ENCODE results near the gene FAM200C.

The FAM200C gene

GRCh38 chr5:160366230-160366629, 33.6 kb downstream of the FAM200C start:
- no peak for DNase-seq

- DNase-seq: no peak
These were observed 36.0 kb downstream of the FAM200C start for GRCh38 chr5:160363660-160364395.

DNA sequence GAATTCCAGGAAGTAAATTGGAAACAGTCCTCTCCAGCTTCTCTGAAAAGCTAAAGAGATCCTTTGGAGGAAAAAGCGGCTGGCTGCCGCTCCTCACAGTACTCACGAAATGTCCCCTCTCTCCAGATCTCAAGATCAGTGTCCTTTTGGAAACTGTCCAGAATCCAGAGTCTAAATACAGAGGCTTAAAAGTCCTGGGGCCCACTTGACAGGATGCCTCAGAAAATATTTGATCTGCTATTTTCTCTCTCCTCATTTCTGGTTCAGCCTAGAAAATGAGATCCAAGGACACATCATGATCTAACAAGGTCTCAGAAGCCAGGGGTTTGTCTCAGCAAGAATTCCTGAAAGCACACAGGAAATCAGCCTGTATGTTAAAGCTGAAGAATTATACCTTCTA, 36.6 kb downstream of the FAM200C start:
- DNase-seq: no peak

GRCh38 chr5:160361624-160362228, 38.1 kb downstream of the FAM200C start:
- no peak for DNase-seq

DNA sequence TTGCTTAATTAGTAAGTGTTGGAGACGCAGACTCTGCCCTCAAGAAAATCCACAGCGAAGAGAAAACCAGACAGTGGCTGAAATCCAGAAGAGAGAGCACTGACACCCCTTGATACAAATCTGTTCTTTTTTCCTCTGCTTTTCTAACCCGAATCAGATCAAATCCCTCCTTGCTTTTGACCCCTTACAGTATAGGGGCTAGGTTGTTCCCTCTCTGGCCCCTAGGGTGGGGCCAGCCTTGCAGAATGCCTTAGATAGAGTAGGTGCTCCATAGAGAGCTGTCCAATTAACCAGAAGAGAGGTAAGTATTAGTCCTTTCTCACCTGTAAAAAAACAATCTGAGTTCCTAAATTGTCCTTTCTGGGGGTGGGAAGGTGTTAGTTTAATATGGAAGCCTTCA, 39.5 kb downstream of the FAM200C start:
- no peak for DNase-seq

DNA sequence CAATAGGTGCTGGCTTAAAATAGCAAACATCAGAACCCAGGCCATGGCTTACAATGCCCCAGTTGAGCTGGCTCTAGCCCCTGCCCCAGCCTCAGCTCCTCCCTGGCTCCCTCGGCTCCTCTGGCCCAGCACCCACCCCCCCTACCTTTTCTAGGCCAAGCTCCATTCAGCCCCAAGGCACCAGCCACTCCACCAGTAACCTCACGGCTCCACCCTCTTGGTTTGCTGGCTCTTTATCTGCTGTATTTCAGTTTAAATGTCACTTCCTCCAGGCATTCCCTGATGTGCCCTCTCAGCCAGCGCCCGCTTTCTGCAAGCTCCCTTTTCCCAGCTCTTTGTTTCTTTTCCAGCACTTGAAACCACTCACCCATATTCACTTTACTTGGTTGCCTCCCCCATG, 40.0 kb downstream of the FAM200C start:
- no peak for DNase-seq

DNA sequence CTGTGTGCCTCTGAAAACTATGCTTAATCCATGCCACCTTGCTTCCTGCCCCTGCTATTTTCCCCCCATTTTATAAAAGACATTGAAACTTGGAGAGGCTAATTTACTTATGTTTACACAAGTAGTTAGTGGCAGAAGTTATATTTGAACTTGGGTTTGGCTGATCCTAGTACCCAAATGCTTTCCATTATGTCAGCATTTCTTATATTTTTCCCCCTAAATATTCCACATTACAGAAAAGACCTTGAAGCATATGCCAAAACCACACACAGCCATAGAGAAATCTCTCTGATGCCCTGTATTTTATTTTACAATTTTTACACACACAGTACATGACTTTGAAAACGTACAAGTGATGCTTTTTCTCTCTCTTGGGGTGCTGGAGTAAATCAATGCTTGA, 40.6 kb downstream of the FAM200C start:
- DNase-seq: no peak

- no peak for DNase-seq
These were observed 41.9 kb downstream of the FAM200C start for GRCh38 chr5:160357861-160358411.

DNA sequence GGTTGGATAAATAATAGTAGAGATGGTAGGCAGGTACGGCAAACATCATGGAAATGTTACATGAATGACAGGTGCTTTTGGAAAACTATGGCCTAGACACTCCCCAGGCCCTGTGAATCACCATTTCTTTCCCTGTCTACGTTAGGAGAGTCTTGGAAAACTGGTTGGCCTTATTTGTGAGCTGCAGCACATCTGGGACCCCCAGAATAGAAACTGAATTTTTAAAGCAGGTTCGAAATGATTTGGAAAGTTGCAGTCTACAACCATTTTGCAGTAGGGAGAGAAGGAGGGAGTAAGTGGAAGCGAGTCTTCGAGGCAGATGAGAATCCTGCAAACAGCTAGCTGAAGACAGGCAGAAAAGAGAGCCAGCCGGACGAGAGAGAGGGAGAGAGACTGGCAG, 42.5 kb downstream of the FAM200C start:
- no peak for DNase-seq

- DNase-seq: no peak
These were observed 43.1 kb downstream of the FAM200C start for GRCh38 chr5:160356550-160357347.

- no peak for DNase-seq
These were observed 45.2 kb downstream of the FAM200C start for GRCh38 chr5:160354666-160355065.

- DNase-seq: no peak
These were observed 46.5 kb downstream of the FAM200C start for GRCh38 chr5:160353379-160353778.

- DNase-seq: peak; percentile 31 to 59
These were observed 47.5 kb downstream of the FAM200C start for GRCh38 chr5:160352308-160352707.

DNA sequence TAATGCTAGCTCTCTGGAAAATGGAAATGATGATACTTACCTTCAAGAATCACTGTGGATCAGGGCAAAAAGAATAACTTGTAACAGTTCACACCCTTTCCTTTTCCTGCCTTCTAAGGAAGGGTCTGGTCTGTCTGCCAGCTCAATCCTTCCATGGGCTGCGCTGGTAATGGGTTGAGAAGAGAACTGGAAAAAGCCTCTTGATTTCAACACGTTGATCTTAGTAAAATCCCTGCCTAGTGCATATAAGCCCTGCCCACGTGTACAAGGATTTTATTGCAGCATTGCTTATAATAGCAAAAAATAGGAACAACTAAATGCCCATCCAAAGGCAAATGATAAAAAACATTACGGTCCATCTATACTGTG, 49.9 kb downstream of the FAM200C start:
- DNase-seq: no peak

GRCh38 chr5:160349249-160349934, 50.5 kb downstream of the FAM200C start:
- DNase-seq: no peak

DNA sequence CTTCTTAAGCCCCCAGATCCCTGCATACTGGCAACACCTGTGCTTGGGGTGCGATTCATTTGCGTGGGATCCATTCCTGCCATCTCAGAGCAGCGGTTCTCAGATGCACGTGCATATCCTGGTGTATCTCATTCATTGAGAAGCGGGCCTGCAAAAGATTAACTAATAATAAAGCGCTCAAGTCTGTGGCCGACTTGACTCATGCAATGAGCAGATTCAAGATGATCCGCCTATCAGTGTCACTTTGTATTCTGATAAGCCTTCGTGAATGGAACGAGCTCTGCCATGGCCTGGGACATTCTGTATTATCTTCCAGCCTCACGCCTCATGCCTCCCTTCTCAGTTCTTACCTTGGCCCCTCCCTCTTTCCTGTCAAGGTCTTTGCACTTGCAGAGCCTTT, 51.8 kb downstream of the FAM200C start:
- no peak for DNase-seq

DNA sequence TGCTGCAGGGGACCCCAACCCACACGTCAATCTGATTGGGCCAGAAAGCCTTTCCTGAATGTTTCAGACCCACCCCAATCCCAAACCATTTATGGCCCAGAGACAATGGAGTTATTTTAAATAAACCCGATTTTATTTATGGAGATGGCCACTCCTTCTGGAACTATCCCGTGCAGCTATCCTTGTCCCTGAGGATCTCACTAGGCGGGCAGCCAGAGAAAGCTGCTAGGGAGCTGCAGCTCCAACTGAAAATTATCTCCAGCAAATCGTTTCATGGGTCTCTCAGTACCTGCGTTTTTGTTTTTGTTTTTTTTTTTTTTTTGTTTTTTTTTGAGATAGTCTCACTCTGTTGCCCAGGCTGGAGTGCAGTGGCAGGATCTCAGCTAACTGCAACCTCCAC, 52.4 kb downstream of the FAM200C start:
- DNase-seq: no peak

All from NCI-H526 (cell line).